ENCODE data around the gene FMNL2. TPM values are rescaled to one million over a fixed set of nuclear protein-coding genes. Genes with fewer than 3 reads are reported as not detected.

The FMNL2 gene
- total RNA-seq, 1 donor from 2014 or later, result 5.5 TPM

DNA sequence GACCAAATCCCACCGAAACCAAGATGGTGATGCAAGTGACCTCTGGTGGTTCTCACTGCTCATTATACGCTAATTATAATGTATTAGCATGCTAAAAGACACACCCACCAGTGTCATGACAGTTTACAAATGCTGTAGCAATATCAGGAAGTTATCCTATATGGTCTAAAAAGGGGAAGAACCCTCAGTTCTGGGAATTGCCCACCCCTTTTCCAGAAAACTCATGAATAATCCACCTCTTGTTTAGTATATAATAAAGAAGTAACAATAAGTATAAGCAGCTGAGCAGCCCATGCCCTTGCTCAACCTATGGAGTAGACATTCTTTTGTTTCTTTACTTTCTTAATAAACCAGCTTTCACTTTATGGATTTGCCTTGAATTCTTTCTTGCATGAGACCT lies 31.0 kb upstream of the FMNL2 start:
- H3K36me3 ChIP-seq, result no peaks in the 10 kb centered on the region
- H3K9me3 ChIP-seq (replicated peaks), result no peaks in the 10 kb centered on the region
- TF ChIP-seq, protein P1, sequence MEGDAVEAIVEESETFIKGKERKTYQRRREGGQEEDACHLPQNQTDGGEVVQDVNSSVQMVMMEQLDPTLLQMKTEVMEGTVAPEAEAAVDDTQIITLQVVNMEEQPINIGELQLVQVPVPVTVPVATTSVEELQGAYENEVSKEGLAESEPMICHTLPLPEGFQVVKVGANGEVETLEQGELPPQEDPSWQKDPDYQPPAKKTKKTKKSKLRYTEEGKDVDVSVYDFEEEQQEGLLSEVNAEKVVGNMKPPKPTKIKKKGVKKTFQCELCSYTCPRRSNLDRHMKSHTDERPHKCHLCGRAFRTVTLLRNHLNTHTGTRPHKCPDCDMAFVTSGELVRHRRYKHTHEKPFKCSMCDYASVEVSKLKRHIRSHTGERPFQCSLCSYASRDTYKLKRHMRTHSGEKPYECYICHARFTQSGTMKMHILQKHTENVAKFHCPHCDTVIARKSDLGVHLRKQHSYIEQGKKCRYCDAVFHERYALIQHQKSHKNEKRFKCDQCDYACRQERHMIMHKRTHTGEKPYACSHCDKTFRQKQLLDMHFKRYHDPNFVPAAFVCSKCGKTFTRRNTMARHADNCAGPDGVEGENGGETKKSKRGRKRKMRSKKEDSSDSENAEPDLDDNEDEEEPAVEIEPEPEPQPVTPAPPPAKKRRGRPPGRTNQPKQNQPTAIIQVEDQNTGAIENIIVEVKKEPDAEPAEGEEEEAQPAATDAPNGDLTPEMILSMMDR (IDR thresholded peaks at IDR 0.05; ENCODE audit: borderline replicate concordance), result no peak
- no peak for DNase-seq
- no peaks in the 10 kb centered on the region for H3K27me3 ChIP-seq (ENCODE audit: low read depth)
- no peaks in the 10 kb centered on the region for H3K4me1 ChIP-seq
- H3K4me3 ChIP-seq, result no peak overlapping the region
- H3K27ac ChIP-seq (replicated peaks), result no peak overlapping the region
- intact Hi-C loops (cut with micrococcal nuclease), result no loop called here

DNA sequence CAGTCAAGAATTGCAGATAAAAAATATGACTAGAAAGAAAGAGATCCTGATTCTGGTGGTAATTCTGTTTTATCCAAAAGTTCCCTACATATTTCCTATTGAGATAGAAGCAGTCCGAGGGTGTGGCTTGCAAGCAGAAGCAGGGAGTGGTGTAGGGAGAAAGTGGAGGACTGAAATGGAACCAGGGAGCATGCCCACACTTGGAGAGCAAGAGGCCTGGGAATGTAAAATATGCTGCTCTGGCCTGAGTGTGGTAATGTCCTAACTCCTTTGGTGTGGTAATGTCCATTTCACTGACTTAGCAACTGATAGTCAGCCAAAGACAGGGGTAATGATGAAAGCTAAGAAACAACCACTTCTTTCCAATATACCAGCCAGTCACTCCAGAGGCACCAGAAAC lies 30.1 kb upstream of the FMNL2 start:
- Histone ChIP-seq H3K4me3 (no peak overlapping the region), H3K9me3 (replicated peaks) (no peaks in the 10 kb centered on the region), H3K4me1 (no peaks in the 10 kb centered on the region), H3K36me3 (no peaks in the 10 kb centered on the region), H3K27me3 (ENCODE audit: low read depth) (no peaks in the 10 kb centered on the region), H3K27ac (replicated peaks) (no peak overlapping the region)
- intact Hi-C loops (cut with micrococcal nuclease), result no loop called here
- TF ChIP-seq, protein P1 (IDR thresholded peaks at IDR 0.05; ENCODE audit: borderline replicate concordance), result no peak
- no peak for DNase-seq

DNA sequence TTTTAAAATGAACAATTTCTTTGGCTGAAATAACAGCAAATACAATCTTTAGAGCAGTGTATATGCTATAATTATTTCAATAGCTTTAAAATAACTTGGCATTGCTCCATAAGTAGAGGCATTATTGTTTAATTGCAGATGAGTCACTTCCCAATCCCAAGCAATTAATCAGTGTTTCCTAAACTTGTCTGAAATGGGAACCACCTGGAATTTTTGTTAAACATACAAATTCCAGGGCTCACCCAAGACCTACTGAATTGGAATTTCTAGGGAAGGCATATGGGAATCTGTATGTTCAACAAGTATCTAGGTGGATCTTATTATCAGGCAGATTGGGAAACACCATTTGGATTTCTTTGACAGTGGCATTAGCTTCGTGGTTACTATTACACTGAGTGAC lies 27.1 kb upstream of the FMNL2 start:
- intact Hi-C loops (cut with micrococcal nuclease), result no loop called here
- H3K27ac ChIP-seq (replicated peaks), result no peak overlapping the region
- TF ChIP-seq, protein P1 (IDR thresholded peaks at IDR 0.05; ENCODE audit: borderline replicate concordance), result no peak
- no peak for DNase-seq
- H3K36me3 ChIP-seq, result no peaks in the 10 kb centered on the region
- H3K27me3 ChIP-seq (ENCODE audit: low read depth), result no peaks in the 10 kb centered on the region
- no peaks in the 10 kb centered on the region for H3K4me1 ChIP-seq
- peaks cover 1% of the 10 kb centered on the region for H3K9me3 ChIP-seq (replicated peaks)
- H3K4me3 ChIP-seq, result no peak overlapping the region

DNA sequence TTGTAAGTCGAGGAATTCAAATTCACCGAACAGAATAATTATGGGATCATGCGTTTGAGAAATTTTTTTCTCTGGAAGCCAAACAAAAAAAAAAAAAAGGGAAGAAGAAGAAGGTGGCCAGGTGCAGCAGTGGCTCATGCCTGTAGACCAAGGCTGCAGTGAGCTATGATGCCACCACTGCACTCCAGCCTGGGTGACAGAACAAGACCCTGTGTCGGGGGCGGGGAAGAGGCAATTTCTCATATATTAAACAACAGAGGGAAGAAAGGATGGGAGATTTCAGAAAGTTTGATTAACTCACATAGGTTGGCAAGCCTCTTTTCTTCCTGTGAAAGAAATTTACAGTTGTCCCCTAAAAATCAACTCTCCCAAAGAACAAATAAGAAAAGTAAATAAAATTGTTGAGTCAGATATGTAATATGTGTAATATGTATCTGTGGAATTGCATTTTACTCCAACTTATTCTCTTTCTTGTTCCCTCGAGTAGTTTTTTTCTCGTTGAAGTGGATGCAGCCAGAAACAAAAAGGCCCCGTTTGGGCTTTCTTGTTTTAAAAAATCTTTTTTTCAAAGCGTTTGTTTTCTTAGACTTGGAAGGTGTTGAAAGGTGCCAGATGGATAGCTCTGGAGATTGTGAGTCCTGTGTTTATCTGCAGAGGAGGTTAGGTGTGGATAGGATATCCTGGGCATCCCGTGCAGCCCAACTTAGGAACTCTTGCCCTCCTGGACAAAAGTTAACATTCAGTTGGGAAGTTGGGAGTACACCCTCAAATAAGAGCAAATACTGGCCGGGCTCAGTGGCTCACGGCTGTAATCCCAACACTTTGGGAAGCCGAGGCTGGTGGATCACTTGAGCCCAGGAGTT lies 25.4 kb upstream of the FMNL2 start:
- Histone ChIP-seq H3K27ac (replicated peaks) (no peak overlapping the region), H3K4me3 (no peak overlapping the region), H3K36me3 (no peaks in the 10 kb centered on the region), H3K27me3 (ENCODE audit: low read depth) (no peaks in the 10 kb centered on the region), H3K9me3 (replicated peaks) (peaks cover 16% of the 10 kb centered on the region), H3K4me1 (no peaks in the 10 kb centered on the region)
- DNase-seq, result no peak
- TF ChIP-seq, protein P1 (IDR thresholded peaks at IDR 0.05; ENCODE audit: borderline replicate concordance), result no peak
- intact Hi-C loops (cut with micrococcal nuclease), result no loop called here

DNA sequence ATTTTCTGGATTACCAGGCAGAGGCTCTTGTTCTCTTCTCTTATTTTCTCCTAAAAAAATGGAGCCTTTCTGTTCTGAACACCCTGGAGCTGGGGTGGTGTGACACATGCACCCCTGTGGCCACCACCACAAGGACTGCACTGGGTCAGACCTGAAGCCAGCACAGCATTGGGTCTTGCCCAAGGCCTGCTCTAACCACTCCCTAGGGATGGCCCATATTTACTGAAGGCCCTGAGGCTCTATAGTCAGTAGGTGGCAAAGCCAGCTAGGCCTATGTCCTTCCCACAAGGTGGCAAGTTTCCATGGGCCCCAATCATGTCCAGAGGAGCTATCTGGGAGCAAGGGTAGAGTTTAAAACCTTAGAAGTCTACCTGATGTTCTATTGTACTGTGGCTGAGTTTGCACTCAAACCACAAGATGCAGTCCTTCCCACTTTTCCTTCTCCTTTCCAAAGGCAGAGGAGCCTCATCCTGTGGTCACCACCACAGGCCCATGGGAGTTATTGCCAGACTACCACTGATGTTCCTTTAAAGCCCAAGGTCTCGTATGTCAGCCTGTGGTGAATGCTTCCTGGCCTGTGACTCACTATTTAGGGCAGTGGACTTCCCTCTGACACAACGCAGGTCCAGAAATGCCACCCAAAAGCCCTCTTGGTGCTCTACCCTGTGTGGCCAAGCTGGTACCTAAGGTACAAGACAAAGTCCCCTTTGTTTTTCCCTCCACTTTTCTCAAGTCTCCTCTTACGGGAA lies 15.0 kb upstream of the FMNL2 start:
- Histone ChIP-seq H3K4me1 (no peaks in the 10 kb centered on the region), H3K9me3 (replicated peaks) (peaks cover 12% of the 10 kb centered on the region), H3K27ac (replicated peaks) (no peak overlapping the region), H3K27me3 (ENCODE audit: low read depth) (no peaks in the 10 kb centered on the region), H3K4me3 (no peak overlapping the region), H3K36me3 (no peaks in the 10 kb centered on the region)
- TF ChIP-seq, protein P1 (IDR thresholded peaks at IDR 0.05; ENCODE audit: borderline replicate concordance), result no peak
- no peak for DNase-seq
- intact Hi-C loops (cut with micrococcal nuclease), result no loop called here
